GM12878 (cell line): ENCODE data around the gene RREB1. TPM values are rescaled to one million over a fixed set of nuclear protein-coding genes. Genes with fewer than 3 reads are reported as not detected.

ENCODE experiments used
- ATAC-seq: fragments of 200-7000 bp; cut with Tn5 transposase; 3 replicates; pipeline ENCODE4 v1.9.1; 2020; ENCODE audit warnings: mild to moderate bottlenecking, moderate library complexity
- BruUV-seq: library from RNA; stranded (reverse); fragments of 400-500 nt; replicated peaks from 2 replicates; lab custom pipeline; 2021; lab: Mats Ljungman, UMichigan
- CTCF ChIA-PET: fragments of 300-600 bp; sonication (Branson Sonifier 250); formaldehyde crosslinking; extraction: SDS; loops from one replicate; lab custom pipeline; 2021; ENCODE audit warnings: inconsistent platforms; lab: Yijun Ruan, JAX
- POLR2A ChIA-PET: fragments of 350-600 bp; formaldehyde crosslinking; extraction: SDS; loops from one replicate; lab custom pipeline; 2021; ENCODE audit warnings: inconsistent platforms; lab: Charles Lee
- RAD21 ChIA-PET: fragments of 300-600 bp; sonication (Branson Sonifier 250); formaldehyde crosslinking; loops from one replicate; lab custom pipeline; 2023; ENCODE audit warnings: antibody characterized with exemption; ENCODE audit not compliant: unreplicated experiment; lab: Charles Lee
- SMC1A ChIA-PET: fragments of 300-600 bp; sonication (Branson Sonifier 250); formaldehyde crosslinking; loops from one replicate; lab custom pipeline; 2023; ENCODE audit not compliant: unreplicated experiment, uncharacterized antibody; lab: Charles Lee
- DNase-seq: peaks from one replicate; pipeline ENCODE4 v3.0.0-alpha.2; 2011; ENCODE audit warnings: low read depth, low spot score
- FAIRE-seq: peaks from 3 replicates; lab custom pipeline; 2011; peaks lifted over from hg19 to GRCh38; lab: Jason Lieb, UNC
- H2AFZ ChIP-seq: 2 replicates; pipeline ENCODE4 v1.6.0; 2011; ENCODE audit warnings: low read depth, low read length, control low read depth; ENCODE audit not compliant: control insufficient read depth
- H3K27ac ChIP-seq: 2 replicates; pipeline ENCODE4 v1.5.1; 2011; ENCODE audit warnings: control low read depth; ENCODE audit not compliant: control insufficient read depth, insufficient read depth
- H3K27me3 ChIP-seq, 2 experiments: replicated peaks in 1 of 2; 2 replicates each; pipeline versions ENCODE4 v1.6.0 to v1.6.1; 2011; ENCODE audit warnings: low read length in 1 of 2; ENCODE audit not compliant: control insufficient read depth in 2 of 2, insufficient read depth in 2 of 2
- H3K36me3 ChIP-seq, 2 experiments: 2 replicates each; pipeline ENCODE4 v1.5.1; 2011; ENCODE audit warnings: low read length in 1 of 2; ENCODE audit not compliant: control insufficient read depth in 2 of 2, insufficient read depth in 2 of 2
- H3K4me1 ChIP-seq: 2 replicates; pipeline ENCODE4 v1.6.1; 2011; ENCODE audit warnings: mild to moderate bottlenecking, low read length, moderate library complexity, mixed read lengths; ENCODE audit not compliant: control insufficient read depth, insufficient read depth
- H3K4me2 ChIP-seq: 2 replicates; pipeline ENCODE4 v1.6.0; 2011; ENCODE audit warnings: control low read depth; ENCODE audit not compliant: control insufficient read depth, insufficient read depth
- H3K4me3 ChIP-seq: fragments of 200-600 bp; sonication (generic); 2 replicates; pipeline ENCODE4 v1.5.1; 2016
- H3K79me2 ChIP-seq: 2 replicates; pipeline ENCODE4 v1.6.0; 2011; ENCODE audit warnings: low read length; ENCODE audit not compliant: control insufficient read depth, insufficient read depth
- H3K9ac ChIP-seq: 2 replicates; pipeline ENCODE4 v1.8.0; 2011; ENCODE audit warnings: low read length, control low read depth, mixed read lengths; ENCODE audit not compliant: control insufficient read depth, insufficient read depth
- H3K9me3 ChIP-seq: replicated peaks from 3 replicates; pipeline ENCODE4 v1.5.1; 2011; ENCODE audit warnings: mild to moderate bottlenecking, low read length; ENCODE audit not compliant: control insufficient read depth, insufficient read depth
- H4K20me1 ChIP-seq: 2 replicates; pipeline ENCODE4 v1.6.0; 2011; ENCODE audit not compliant: control insufficient read depth, insufficient read depth
- ATF3 ChIP-seq: IDR thresholded peaks from 2 replicates; pipeline ENCODE4 v1.6.1; 2011; ENCODE audit warnings: low read depth, mild to moderate bottlenecking, low read length, moderate library complexity, borderline replicate concordance; ENCODE audit errors: extremely low read depth
- CBFB ChIP-seq: IDR thresholded peaks from 2 replicates; pipeline ENCODE4 v1.6.1; 2016; ENCODE audit warnings: antibody characterized with exemption, low read depth
- CHD1 ChIP-seq: IDR thresholded peaks from 2 replicates; pipeline ENCODE4 v1.6.1; 2012; ENCODE audit warnings: low read depth, low read length, improper control_type of control experiment
- CREB1 ChIP-seq: IDR thresholded peaks from 2 replicates; pipeline ENCODE4 v1.6.1; 2012; ENCODE audit warnings: low read depth, mild to moderate bottlenecking, inconsistent platforms
- CTCF ChIP-seq, 3 experiments: IDR thresholded peaks in 2 of 3; conservative IDR thresholded peaks in 1 of 3; 2 replicates each; pipeline ENCODE4 v1.5.1; 2011; ENCODE audit warnings: low read depth in 3 of 3, low read length in 3 of 3, mild to moderate bottlenecking in 3 of 3, control low read depth in 2 of 3, moderate library complexity in 2 of 3, inconsistent platforms in 1 of 3, mixed read lengths in 1 of 3; ENCODE audit not compliant: control insufficient read depth in 2 of 3, insufficient read depth in 1 of 3; ENCODE audit errors: extremely low read depth in 1 of 3
- PML ChIP-seq: IDR thresholded peaks from 2 replicates; pipeline ENCODE4 v1.6.1; 2012; ENCODE audit warnings: low read length, inconsistent platforms
- RFX5 ChIP-seq: IDR thresholded peaks from 2 replicates; pipeline ENCODE4 v1.6.1; 2011; ENCODE audit warnings: low read depth, low read length, improper control_type of control experiment
- SRF ChIP-seq, 2 experiments: IDR thresholded peaks; 2 replicates each; pipeline ENCODE4 v1.6.1; 2011; ENCODE audit warnings: low read depth in 2 of 2, low read length in 2 of 2, mild to moderate bottlenecking in 1 of 2, moderate library complexity in 1 of 2
- TCF7 ChIP-seq: IDR thresholded peaks from 2 replicates; pipeline ENCODE4 v1.6.1; 2014; ENCODE audit warnings: antibody characterized with exemption, borderline replicate concordance
- WGBS: methylation state at CpG from one replicate; pipeline ENCODE4 v1.1.6; 2016; ENCODE audit warnings: low lambda C conversion rate; ENCODE audit not compliant: insufficient replicate concordance, insufficient coverage; ENCODE audit errors: missing lambda C conversion rate; 5-methylcytosine and 5-hydroxymethylcytosine counted together
- in situ Hi-C: fragments of 300-500 bp; cut with MboI; formaldehyde crosslinking; loops from 9 replicates; pipeline ENCODE4 v1.14.3; 2018; ENCODE audit warnings: mixed read lengths
- intact Hi-C: fragments of 100-400 bp; cut with micrococcal nuclease; formaldehyde crosslinking; loops from one replicate; pipeline ENCODE4 v1.14.2; 2022; ENCODE audit not compliant: unreplicated experiment
- polyA plus RNA-seq, 11 experiments: library from polyadenylated mRNA; depleted of rRNA in 4 of 11; unstranded in 6 of 11; stranded (reverse) in 5 of 11; fragments of >200 nt; fragmentation: Nextera tagmentation in 4 of 11; fragmentation: Illumina TruSeq in 1 of 11; extraction: Ambion mirVana in 4 of 11; extraction: Trizol in 1 of 11; gene quantifications; 1 replicate in 1 of 11; 2 replicates in 10 of 11; pipeline versions ENCODE4 v1.2.1 to v1.2.3, GENCODE V29; 2011 to 2016; ENCODE audit warnings: inconsistent platforms in 2 of 11, missing spikeins in 2 of 11, low read depth in 1 of 11
- total RNA-seq, 4 experiments: library from RNA; depleted of rRNA in 3 of 4; stranded (reverse); fragments of >200 nt in 3 of 4; fragmentation: Illumina TruSeq in 1 of 4; extraction: Trizol in 1 of 4; gene quantifications; 2 replicates each; pipeline versions ENCODE4 v1.2.1 to v1.2.3, GENCODE V29; 2013 to 2021
- TF ChIP-seq, protein P1 (sequence below): IDR thresholded peaks from 2 replicates; pipeline ENCODE4 v1.6.1; 2011; ENCODE audit warnings: borderline replicate concordance, low read depth, mild to moderate bottlenecking, moderate library complexity, low read length; ENCODE audit not compliant: insufficient read depth, poor library complexity, severe bottlenecking

Gene RREB1
- total and polyA plus RNA-seq, 10 of the 15 experiments (the other 5 are each of a cell fraction or from before 2014, with no cell fraction given): 1.9 to 30.3 (median 8.6) TPM

DNA sequence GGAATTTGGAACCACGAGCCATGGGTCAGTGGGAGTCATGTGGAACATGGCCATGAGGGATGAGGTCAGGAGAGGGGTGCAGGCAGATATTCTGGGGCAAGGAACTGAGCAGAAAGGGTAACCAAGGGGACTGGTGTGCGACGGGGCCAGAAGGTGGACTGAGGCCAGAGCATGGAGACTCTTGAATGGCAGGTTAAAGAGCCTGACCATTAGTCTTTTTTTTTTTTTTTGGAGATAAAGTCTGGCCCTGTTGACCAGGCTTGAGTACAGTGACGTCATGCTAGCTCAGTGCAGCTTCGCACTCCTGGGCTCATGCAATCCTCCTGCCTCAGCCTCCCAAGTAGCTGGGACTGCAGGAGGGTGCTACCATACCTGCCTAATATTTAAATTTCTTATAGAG, 64.0 kb downstream of the RREB1 start:
- ATAC-seq (no peak), FAIRE-seq (no peak), DNase-seq (no peak)
- RAD21 ChIA-PET: no interaction called here
- H3K27ac ChIP-seq: no peak overlapping the region
- no peak overlapping the region for H3K4me3 ChIP-seq
- WGBS: 96% methylated on average over 5 of the region's 5 CpGs
- BruUV-seq: no TSS peak
- SMC1A ChIA-PET: interaction anchor here (1.5 kb wide), 1 partner anchor 34 kb away, joined by 4 read pairs; no protein-coding TSS in a partner anchor
- CTCF ChIA-PET: no interaction called here
- H3K4me1 ChIP-seq: peaks cover 16% of the 10 kb centered on the region
- no peaks in the 10 kb centered on the region for H3K9me3 ChIP-seq
- H3K36me3 ChIP-seq: peaks cover 5% of the 10 kb centered on the region in 2 experiments; a peak in 3 of 4 replicates
- POLR2A ChIA-PET: interaction anchor here (0.6 kb wide), 1 partner anchor 270 kb away, joined by 5 read pairs; no protein-coding TSS in a partner anchor
- no peak overlapping the region for H3K4me2 ChIP-seq
- H4K20me1 ChIP-seq: peaks cover 6% of the 10 kb centered on the region; the same call in 1 of the 2 replicates
- no peak overlapping the region for H3K9ac ChIP-seq
- H3K27me3 ChIP-seq: no peaks in the 10 kb centered on the region
- TF ChIP-seq CBFB (no peak), CHD1 (no peak), CTCF (IDR thresholded peaks at IDR 0.05 in 2 of 3, conservative IDR thresholded peaks at IDR 0.05 in 1 of 3; ENCODE audit: control insufficient read depth in 2 of 3, extremely low read depth in 1 of 3, insufficient read depth in 1 of 3, low read depth in 3 of 3, low read length in 3 of 3) (no peak), RFX5 (no peak), PML (no peak), ATF3 (no peak), SRF (IDR thresholded peaks at IDR 0.05; ENCODE audit: low read depth in 2 of 2, low read length in 2 of 2) (no peak), CREB1 (no peak), TCF7 (no peak)
- TF ChIP-seq, protein P1, sequence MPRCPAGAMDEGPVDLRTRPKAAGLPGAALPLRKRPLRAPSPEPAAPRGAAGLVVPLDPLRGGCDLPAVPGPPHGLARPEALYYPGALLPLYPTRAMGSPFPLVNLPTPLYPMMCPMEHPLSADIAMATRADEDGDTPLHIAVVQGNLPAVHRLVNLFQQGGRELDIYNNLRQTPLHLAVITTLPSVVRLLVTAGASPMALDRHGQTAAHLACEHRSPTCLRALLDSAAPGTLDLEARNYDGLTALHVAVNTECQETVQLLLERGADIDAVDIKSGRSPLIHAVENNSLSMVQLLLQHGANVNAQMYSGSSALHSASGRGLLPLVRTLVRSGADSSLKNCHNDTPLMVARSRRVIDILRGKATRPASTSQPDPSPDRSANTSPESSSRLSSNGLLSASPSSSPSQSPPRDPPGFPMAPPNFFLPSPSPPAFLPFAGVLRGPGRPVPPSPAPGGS: no peak
- H3K79me2 ChIP-seq: peaks cover 83% of the 10 kb centered on the region
- in situ Hi-C loops: no loop called here
- no peak overlapping the region for H2AFZ ChIP-seq
- intact Hi-C loops: no loop called here
